Astrocyte (in vitro differentiated cells and primary cell): ENCODE measurements around the gene FAM135A.

Source experiments
- EZH2 ChIP-seq: IDR thresholded peaks from 2 replicates; pipeline ENCODE4 v1.6.1; 2012; ENCODE audit warnings: mild to moderate bottlenecking, low read length, inconsistent platforms; ENCODE audit not compliant: insufficient read depth
- TF ChIP-seq, protein P1 (sequence below): IDR thresholded peaks from 2 replicates; pipeline ENCODE4 v1.5.1; 2011; ENCODE audit warnings: low read depth, mild to moderate bottlenecking, inconsistent platforms, low read length, moderate library complexity; ENCODE audit not compliant: insufficient read depth

DNA sequence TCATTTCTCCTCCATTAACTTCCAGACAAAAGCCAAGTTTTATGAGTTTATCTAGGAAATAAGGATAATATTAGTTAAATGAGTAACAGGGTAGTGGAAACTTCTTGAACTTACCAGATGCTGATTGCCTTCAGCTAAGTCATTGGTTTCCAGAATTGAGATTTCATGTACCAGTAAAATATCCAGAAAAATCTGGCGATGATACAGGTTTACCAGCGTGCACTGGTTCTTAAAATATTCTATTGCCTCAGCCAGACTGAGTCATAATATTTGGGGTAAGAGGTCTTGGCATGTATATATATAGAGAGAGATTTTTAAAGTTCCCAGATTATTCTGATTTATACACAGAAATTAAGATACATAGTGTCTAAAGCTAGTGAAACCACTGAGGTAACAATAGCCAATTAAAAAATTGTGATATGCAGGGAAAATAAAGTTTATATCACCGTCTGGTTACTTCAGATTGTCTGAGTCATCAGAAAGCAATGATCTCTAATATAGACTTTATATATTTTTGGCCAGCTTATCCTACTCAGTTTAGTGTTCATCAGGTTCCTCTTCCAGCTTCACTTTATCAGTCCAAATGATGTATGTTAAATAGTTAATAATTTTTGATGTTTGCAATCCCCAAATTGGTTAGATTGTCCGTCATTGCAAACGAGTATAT, 113.9 kb downstream of the FAM135A start:
- TF ChIP-seq, protein P1, sequence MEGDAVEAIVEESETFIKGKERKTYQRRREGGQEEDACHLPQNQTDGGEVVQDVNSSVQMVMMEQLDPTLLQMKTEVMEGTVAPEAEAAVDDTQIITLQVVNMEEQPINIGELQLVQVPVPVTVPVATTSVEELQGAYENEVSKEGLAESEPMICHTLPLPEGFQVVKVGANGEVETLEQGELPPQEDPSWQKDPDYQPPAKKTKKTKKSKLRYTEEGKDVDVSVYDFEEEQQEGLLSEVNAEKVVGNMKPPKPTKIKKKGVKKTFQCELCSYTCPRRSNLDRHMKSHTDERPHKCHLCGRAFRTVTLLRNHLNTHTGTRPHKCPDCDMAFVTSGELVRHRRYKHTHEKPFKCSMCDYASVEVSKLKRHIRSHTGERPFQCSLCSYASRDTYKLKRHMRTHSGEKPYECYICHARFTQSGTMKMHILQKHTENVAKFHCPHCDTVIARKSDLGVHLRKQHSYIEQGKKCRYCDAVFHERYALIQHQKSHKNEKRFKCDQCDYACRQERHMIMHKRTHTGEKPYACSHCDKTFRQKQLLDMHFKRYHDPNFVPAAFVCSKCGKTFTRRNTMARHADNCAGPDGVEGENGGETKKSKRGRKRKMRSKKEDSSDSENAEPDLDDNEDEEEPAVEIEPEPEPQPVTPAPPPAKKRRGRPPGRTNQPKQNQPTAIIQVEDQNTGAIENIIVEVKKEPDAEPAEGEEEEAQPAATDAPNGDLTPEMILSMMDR = no peak
- no peak for TF ChIP-seq EZH2
